Progenitor cell of endocrine pancreas (in vitro differentiated cells): ENCODE results near the gene POFUT2. TPM values are rescaled to one million over a fixed set of nuclear protein-coding genes. Genes with fewer than 3 reads are reported as not detected.

Source experiments
- DNase-seq: peaks from one replicate; pipeline ENCODE4 v3.0.0; 2021; ENCODE audit warnings: low spot score; ENCODE audit not compliant: unreplicated experiment
- H3K27ac Mint-ChIP-seq: 2 replicates; pipeline ENCODE4 v1.8.0; 2021; ENCODE audit warnings: mild to moderate bottlenecking, moderate library complexity, mixed read lengths
- H3K27me3 Mint-ChIP-seq: 2 replicates; pipeline ENCODE4 v1.8.0; 2021; ENCODE audit warnings: mixed read lengths
- H3K36me3 Mint-ChIP-seq: 2 replicates; pipeline ENCODE4 v1.8.0; 2022; ENCODE audit warnings: mixed read lengths; ENCODE audit not compliant: insufficient read depth
- H3K4me1 Mint-ChIP-seq: 2 replicates; pipeline ENCODE4 v1.8.0; 2021; ENCODE audit warnings: low read depth, mixed read lengths
- H3K4me3 Mint-ChIP-seq: 2 replicates; pipeline ENCODE4 v1.8.0; 2021; ENCODE audit warnings: low read depth, mild to moderate bottlenecking, moderate library complexity, mixed read lengths
- H3K9me3 Mint-ChIP-seq: 2 replicates; pipeline ENCODE4 v1.8.0; 2021; ENCODE audit warnings: low read depth, mixed read lengths
- total RNA-seq: library from RNA; stranded (reverse); gene quantifications from 2 replicates; pipeline ENCODE4 v1.2.1, GENCODE V29; 2021
- TF ChIP-seq, protein P1 (sequence below): fragments of 200-600 bp; sonication (generic); IDR thresholded peaks from one replicate; pipeline ENCODE4 v1.5.0; 2021; ENCODE audit warnings: antibody characterized with exemption, mild to moderate bottlenecking; ENCODE audit not compliant: unreplicated experiment

POFUT2 gene
- total RNA-seq, 1 donor from 2014 or later: 47.8 TPM

DNA sequence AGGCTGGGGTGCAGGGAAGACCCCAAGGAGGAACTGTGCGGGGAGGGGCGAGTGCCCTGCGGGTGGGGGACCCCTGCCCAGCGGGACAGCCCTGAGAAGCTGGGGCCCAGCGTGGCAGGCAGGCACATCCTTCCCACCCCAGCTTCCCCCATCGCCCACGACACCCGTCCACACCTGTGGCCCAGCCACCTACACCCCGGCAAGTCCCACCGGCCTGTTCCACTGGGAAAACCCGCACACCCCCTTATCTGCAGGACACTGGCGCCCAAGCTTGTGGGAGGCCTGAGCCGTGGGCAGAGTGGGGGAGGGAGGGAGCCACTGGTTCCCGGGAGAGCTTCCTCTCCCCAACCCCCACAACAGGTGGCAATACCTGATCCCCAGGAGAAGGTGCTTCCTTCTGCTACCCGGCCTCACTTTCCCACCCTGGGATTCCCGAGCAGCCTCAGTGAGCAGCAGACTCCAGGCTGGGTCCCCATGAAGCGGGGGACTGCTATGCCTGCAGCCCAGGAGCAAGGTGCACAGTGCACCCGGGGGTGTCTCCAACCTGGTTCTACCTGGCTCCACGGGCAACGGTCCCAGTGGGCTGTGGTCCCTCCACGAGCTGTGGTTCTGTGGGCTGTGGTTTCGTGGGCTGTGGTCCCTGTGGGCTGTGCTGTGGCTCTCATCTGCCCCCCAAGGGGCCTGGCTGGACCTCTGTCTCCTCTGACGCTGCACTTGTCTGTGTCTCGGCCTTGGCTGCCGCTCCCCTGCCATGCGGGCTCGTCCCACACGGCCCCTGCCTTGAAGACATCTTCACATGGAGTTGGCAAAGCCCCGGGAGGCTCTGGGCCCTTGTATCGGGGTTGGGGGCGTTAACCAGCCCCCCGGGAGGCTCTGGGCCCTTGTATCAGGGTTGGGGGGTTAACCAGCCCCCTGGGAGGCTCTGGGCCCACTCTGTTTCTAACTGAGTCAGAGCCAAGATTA, 37.8 kb upstream of the POFUT2 start:
- Mint-ChIP-seq H3K27me3 (peaks cover 4% of the 10 kb centered on the region), H3K36me3 (no peaks in the 10 kb centered on the region), H3K9me3 (no peaks in the 10 kb centered on the region), H3K4me3 (no peak overlapping the region), H3K4me1 (peaks cover 23% of the 10 kb centered on the region), H3K27ac (no peak overlapping the region)
- DNase-seq: no peak
- TF ChIP-seq, protein P1, sequence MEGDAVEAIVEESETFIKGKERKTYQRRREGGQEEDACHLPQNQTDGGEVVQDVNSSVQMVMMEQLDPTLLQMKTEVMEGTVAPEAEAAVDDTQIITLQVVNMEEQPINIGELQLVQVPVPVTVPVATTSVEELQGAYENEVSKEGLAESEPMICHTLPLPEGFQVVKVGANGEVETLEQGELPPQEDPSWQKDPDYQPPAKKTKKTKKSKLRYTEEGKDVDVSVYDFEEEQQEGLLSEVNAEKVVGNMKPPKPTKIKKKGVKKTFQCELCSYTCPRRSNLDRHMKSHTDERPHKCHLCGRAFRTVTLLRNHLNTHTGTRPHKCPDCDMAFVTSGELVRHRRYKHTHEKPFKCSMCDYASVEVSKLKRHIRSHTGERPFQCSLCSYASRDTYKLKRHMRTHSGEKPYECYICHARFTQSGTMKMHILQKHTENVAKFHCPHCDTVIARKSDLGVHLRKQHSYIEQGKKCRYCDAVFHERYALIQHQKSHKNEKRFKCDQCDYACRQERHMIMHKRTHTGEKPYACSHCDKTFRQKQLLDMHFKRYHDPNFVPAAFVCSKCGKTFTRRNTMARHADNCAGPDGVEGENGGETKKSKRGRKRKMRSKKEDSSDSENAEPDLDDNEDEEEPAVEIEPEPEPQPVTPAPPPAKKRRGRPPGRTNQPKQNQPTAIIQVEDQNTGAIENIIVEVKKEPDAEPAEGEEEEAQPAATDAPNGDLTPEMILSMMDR: no peak

DNA sequence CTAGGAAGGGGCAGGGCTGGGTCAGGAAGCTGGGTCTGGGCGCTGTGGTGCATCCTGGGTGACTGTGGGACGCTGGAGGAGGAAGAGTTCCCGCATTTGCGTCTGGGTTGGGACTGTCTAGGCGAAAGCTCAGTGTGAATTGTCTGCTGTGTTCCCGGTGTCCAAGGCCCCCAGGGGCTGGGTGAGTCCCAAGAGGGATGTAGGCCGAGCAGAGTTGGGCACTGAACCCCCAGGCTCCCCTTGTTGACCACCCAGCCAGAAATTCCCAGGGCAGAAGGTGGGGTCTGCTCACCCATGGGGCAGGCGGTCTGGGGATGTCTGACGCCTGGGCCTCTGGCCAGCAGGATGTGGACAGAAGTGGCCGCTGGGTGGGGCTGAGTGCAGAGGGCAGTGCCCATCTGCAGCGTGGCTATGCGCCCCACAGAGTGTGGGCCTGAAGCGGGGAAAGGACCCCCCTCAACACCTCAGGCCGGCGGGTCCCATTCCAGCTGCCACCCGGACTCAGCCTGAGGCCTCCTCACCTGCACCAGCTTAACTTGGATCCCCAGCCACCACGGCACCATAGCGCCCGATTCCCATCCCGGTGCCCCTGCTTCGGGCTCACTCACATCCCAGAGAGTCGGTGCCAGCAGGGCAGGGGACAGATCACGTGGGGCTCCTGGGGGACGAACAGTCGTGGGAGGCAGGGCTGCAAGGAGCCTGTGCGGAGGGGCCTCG, 37.0 kb upstream of the POFUT2 start:
- no peak for DNase-seq
- peaks cover 4% of the 10 kb centered on the region for H3K27me3 Mint-ChIP-seq
- H3K27ac Mint-ChIP-seq: no peak overlapping the region

DNA sequence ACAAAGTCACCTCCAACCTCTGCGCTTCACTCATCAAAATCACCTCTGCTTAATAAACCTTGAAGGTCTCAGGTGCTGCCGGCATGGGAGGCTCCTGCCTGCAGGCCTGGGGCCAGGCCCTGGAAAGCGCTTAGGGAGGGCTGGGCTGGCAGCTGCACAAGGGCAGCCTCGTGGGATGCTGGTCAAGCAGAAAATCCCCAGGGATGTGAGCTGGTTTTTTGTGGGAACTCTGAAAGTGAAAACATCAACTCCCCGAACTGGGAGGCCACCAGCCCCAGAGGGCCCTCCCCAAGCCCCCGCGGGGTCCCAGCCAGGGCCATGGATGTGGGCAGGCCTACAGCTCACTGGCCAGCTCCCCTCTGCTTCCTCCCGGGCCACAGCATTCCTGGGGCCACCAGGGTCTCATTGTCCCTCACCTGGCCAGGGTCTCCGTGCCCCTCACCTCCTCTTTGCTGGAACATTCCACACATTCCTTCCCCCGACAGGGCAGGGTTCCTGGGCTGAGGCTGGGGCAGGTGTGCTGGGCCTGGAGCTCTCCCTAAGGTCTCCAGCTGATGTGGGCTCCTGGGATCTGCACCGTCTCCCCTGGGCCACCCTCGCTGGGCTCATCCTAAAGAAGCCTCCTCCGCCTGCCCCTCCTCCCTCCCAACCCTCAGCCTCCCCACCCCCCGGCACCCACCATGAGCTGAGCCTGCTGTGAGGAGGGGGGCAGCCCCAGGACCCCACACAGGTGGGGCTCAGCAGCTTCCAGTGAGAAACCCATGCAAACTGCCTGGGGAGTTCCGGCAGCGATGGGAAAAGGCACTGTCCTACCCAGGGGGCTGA, 36.0 kb upstream of the POFUT2 start:
- DNase-seq: no peak
- Mint-ChIP-seq H3K4me3 (no peak overlapping the region), H3K27ac (peak overlapping the region; percentile 74), H3K9me3 (no peaks in the 10 kb centered on the region), H3K36me3 (no peaks in the 10 kb centered on the region), H3K27me3 (peaks cover 4% of the 10 kb centered on the region), H3K4me1 (peaks cover 15% of the 10 kb centered on the region)
- TF ChIP-seq, protein P1: no peak

More for the DNA sequence above, 37.0 kb upstream of the POFUT2 start:
- Mint-ChIP-seq H3K9me3 (no peaks in the 10 kb centered on the region), H3K36me3 (no peaks in the 10 kb centered on the region), H3K4me1 (peaks cover 16% of the 10 kb centered on the region), H3K4me3 (no peak overlapping the region)
- TF ChIP-seq, protein P1: no peak

DNA sequence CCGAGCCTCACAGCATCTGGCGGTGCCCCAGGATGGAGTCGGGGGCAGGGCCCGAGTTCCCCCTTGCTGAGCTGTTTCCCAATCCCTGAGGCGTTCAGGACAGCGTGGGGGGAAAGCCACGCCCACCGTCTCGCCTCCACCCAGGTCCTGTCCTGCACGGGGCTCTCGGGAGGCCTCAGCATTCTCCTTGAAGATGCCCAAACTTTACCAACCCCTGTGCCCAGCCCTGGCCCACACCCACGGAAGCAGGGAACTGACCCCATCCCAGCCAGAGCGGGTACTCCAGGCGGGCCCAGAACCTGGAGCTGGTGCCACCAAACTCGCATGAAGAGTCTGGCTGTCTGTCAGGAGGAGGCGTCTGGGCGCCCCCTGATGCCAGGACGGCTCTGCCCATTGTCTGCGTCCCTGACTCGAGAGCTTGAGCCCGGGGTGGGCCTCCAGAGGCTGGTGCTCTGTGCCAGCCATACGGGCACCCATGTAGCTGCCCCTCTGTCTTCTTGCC, 35.3 kb upstream of the POFUT2 start:
- Mint-ChIP-seq H3K4me3 (no peak overlapping the region), H3K27me3 (peaks cover 4% of the 10 kb centered on the region), H3K4me1 (peaks cover 16% of the 10 kb centered on the region), H3K9me3 (no peaks in the 10 kb centered on the region), H3K27ac (no peak overlapping the region), H3K36me3 (no peaks in the 10 kb centered on the region)
- TF ChIP-seq, protein P1: no peak
- DNase-seq: no peak
